ENCODE results near the gene C2orf68. TPM values are rescaled to one million over a fixed set of nuclear protein-coding genes. Genes with fewer than 3 reads are reported as not detected.

The C2orf68 gene
- polyA plus RNA-seq, 3 donors: 24.2 to 32.9 (median 30.7) TPM

- Histone ChIP-seq H3K4me1 (ENCODE audit: control insufficient read depth in 1 of 2, insufficient read depth in 2 of 2, low read length in 2 of 2) (peaks cover 84 to 87% of the 10 kb centered on the region in 2 donors), H3K9me3 (replicated peaks in 1 of 2; ENCODE audit: control insufficient read depth in 1 of 2, insufficient read depth in 1 of 2, low read length in 2 of 2) (no peaks in the 10 kb centered on the region), H3K4me2 (replicated peaks; ENCODE audit: extremely low read depth, low read length, poor library complexity, severe bottlenecking) (peak overlapping the region; percentile 69), H3K36me3 (replicated peaks in 1 of 2; ENCODE audit: control insufficient read depth in 1 of 2, insufficient read depth in 2 of 2, low read length in 2 of 2) (peaks cover 0 to 6% of the 10 kb centered on the region in 2 donors), H4K20me1 (ENCODE audit: insufficient read depth, low read length) (no peaks in the 10 kb centered on the region), H3K27ac (ENCODE audit: low read depth in 1 of 2, low read length in 2 of 2) (peak overlapping the region; percentile 69 to 74), H3K4me3 (replicated peaks in 1 of 3; ENCODE audit: low read depth in 2 of 3, low read length in 3 of 3) (peak overlapping the region in 1 of 3 experiments; percentile 61), H2AFZ (ENCODE audit: insufficient read depth, low read depth, low read length, poor library complexity, severe bottlenecking) (no peak overlapping the region), H3K9ac (ENCODE audit: insufficient read depth, low read length, poor library complexity, severe bottlenecking) (no peak overlapping the region), H3K27me3 (ENCODE audit: control insufficient read depth in 2 of 2, insufficient read depth in 2 of 2, low read length in 2 of 2) (no peaks in the 10 kb centered on the region), H3K79me2 (ENCODE audit: insufficient read depth, low read length) (peaks cover 63% of the 10 kb centered on the region)
- 27% methylated on average over 2 of the region's 4 CpGs for WGBS (ENCODE audit: insufficient coverage)
- peaks cover 13 to 18% of the 10 kb centered on the region in 2 donors for H3K36me3 Mint-ChIP-seq
- H3K27me3 Mint-ChIP-seq (ENCODE audit: low read depth in 3 of 3): peaks cover 0 to 2% (median 0%) of the 10 kb centered on the region in 3 donors
- H3K4me3 Mint-ChIP-seq: peak overlapping the region in 1 of 2 donors; percentile 73
- no peak for TF ChIP-seq CTCF (IDR thresholded peaks at IDR 0.05)
- intact Hi-C loops (cut with micrococcal nuclease): loop anchor here in 1 of 2 donors (5.0 kb wide), 1 partner anchor 114 kb away; no protein-coding TSS in a partner anchor
- H3K4me1 Mint-ChIP-seq: peaks cover 83% of the 10 kb centered on the region
- DNase-seq: no peak
- no peaks in the 10 kb centered on the region for H3K9me3 Mint-ChIP-seq
- peak overlapping the region; percentile 85 to 95 (median 91) for H3K27ac Mint-ChIP-seq
Measured at GRCh38 chr2:85588645-85589044, 23.2 kb downstream of the C2orf68 start.

GRCh38 chr2:85588236-85588635, 23.6 kb downstream of the C2orf68 start:
- WGBS (ENCODE audit: insufficient coverage): 0% methylated on average over 4 of the region's 4 CpGs

More at GRCh38 chr2:85588236-85588635, 23.6 kb downstream of the C2orf68 start:
- Histone ChIP-seq H3K36me3 (replicated peaks in 1 of 2; ENCODE audit: control insufficient read depth in 1 of 2, insufficient read depth in 2 of 2, low read length in 2 of 2) (peaks cover 0 to 4% of the 10 kb centered on the region in 2 donors), H3K9me3 (replicated peaks in 1 of 2; ENCODE audit: control insufficient read depth in 1 of 2, insufficient read depth in 1 of 2, low read length in 2 of 2) (no peaks in the 10 kb centered on the region), H3K4me3 (replicated peaks in 1 of 3; ENCODE audit: low read depth in 2 of 3, low read length in 3 of 3) (peak overlapping the region in 1 of 3 experiments; percentile 61), H2AFZ (ENCODE audit: insufficient read depth, low read depth, low read length, poor library complexity, severe bottlenecking) (no peak overlapping the region), H3K9ac (ENCODE audit: insufficient read depth, low read length, poor library complexity, severe bottlenecking) (peak overlapping the region; percentile 15), H3K79me2 (ENCODE audit: insufficient read depth, low read length) (peaks cover 60% of the 10 kb centered on the region), H4K20me1 (ENCODE audit: insufficient read depth, low read length) (no peaks in the 10 kb centered on the region), H3K4me2 (replicated peaks; ENCODE audit: extremely low read depth, low read length, poor library complexity, severe bottlenecking) (peak overlapping the region; percentile 69), H3K27me3 (ENCODE audit: control insufficient read depth in 2 of 2, insufficient read depth in 2 of 2, low read length in 2 of 2) (no peaks in the 10 kb centered on the region), H3K27ac (ENCODE audit: low read depth in 1 of 2, low read length in 2 of 2) (peak overlapping the region; percentile 69 to 74), H3K4me1 (ENCODE audit: control insufficient read depth in 1 of 2, insufficient read depth in 2 of 2, low read length in 2 of 2) (peaks cover 88 to 91% of the 10 kb centered on the region in 2 donors)
- H3K27me3 Mint-ChIP-seq (ENCODE audit: low read depth in 3 of 3): peaks cover 0 to 2% (median 0%) of the 10 kb centered on the region in 3 donors
- peak overlapping the region; percentile 28 to 73 for H3K4me3 Mint-ChIP-seq
- DNase-seq: no peak
- peaks cover 13 to 19% of the 10 kb centered on the region in 2 donors for H3K36me3 Mint-ChIP-seq
- peak overlapping the region; percentile 85 to 95 (median 91) for H3K27ac Mint-ChIP-seq
- intact Hi-C loops (cut with micrococcal nuclease): loop anchor here in 1 of 2 donors (5.0 kb wide), 1 partner anchor 114 kb away; no protein-coding TSS in a partner anchor
- peaks cover 87% of the 10 kb centered on the region for H3K4me1 Mint-ChIP-seq
- TF ChIP-seq CTCF (IDR thresholded peaks at IDR 0.05): no peak
- no peaks in the 10 kb centered on the region for H3K9me3 Mint-ChIP-seq

All from CD14-positive monocyte (primary cell).